ENCODE data around the gene MMEL1. TPM values are rescaled to one million over a fixed set of nuclear protein-coding genes. Genes with fewer than 3 reads are reported as not detected.

The MMEL1 gene
- total and polyA plus RNA-seq, 2 of the 13 experiments (the other 11 are each of a cell fraction or from before 2014, with no cell fraction given), result 0.48 TPM; not detected in 1

DNA sequence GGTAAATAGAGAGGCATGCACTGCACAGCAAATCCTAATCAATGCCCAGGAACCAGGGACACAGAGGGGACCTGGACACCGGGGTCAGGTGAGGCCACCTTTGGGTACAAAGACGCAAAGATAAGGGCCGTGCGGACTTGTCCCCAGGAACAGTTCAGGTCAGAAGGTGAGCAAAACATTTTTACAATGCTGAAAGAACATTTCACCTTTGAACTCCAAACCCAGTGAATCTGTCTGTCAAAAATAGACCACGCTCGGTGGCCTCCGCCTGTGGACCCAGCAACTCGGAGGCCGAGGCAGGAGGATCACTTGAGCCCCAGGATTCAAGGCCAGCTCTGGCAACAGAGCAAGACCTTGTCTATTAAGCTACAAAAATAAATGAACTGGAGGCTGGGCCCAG lies 61.5 kb downstream of the MMEL1 start:
- DNase-seq (ENCODE audit: low spot score) (no peak), FAIRE-seq (no peak), ATAC-seq (no peak)
- no TSS peak for BruUV-seq (replicated peaks)
- ChIA-PET POLR2A (interaction anchor here (1.0 to 1.4 kb wide), 2 partner anchors 10 to 15 kb away, joined by 4 read pairs; partner anchors contain the start of gene PRXL2B), CTCF (ENCODE audit: low intra/inter-chr PET ratio, low total read pairs) (no interaction called here)
- no peaks in the 10 kb centered on the region for H3K79me2 ChIP-seq (ENCODE audit: insufficient read depth, low read length)
- no peak overlapping the region for H2AFZ ChIP-seq (ENCODE audit: low read length)
- no peak overlapping the region for H3K9ac ChIP-seq (ENCODE audit: insufficient read depth, low read depth, low read length)
- H3K4me3 ChIP-seq (replicated peaks in 1 of 3; ENCODE audit: insufficient read depth in 1 of 3, low read depth in 2 of 3, low read length in 3 of 3), result no peak overlapping the region
- peak overlapping the region; percentile 36; the same call in 1 of the 2 replicates for H3K4me2 ChIP-seq (ENCODE audit: low read depth, low read length)
- intact Hi-C loops (cut with micrococcal nuclease; ENCODE audit: unreplicated experiment) (no loop called here), in situ Hi-C loops (cut with HindIII; ENCODE audit: extremely low pct_ligation_motif_present, low pct_unique_long_range_greater_than_20kb) (no loop called here)
- H3K4me1 ChIP-seq (ENCODE audit: insufficient read depth, low read length), result peaks cover 59% of the 10 kb centered on the region
- no peaks in the 10 kb centered on the region for H4K20me1 ChIP-seq (ENCODE audit: insufficient read depth, low read length)
- peaks cover 4 to 35% of the 10 kb centered on the region in 2 experiments; a peak in 4 of 5 replicates for H3K27me3 ChIP-seq (ENCODE audit: control insufficient read depth in 1 of 2, insufficient read depth in 2 of 2, low read length in 2 of 2)
- H3K27ac ChIP-seq (ENCODE audit: extremely low read length, insufficient read depth, low read length), result no peak overlapping the region
- 0% methylated on average over 5 of the region's 9 CpGs for WGBS (ENCODE audit: low lambda C conversion rate)
- H3K9me3 ChIP-seq (ENCODE audit: low read length), result peaks cover 11% of the 10 kb centered on the region
- H3K36me3 ChIP-seq (replicated peaks in 1 of 2; ENCODE audit: control insufficient read depth in 1 of 2, insufficient read depth in 2 of 2, low read length in 2 of 2), result no peaks in the 10 kb centered on the region
- 0 out of 2 replicates have a peak, but pooled peaks have one; percentile 32 for TF ChIP-seq ZNF772 (CRISPR knock-in tag; IDR thresholded peaks at IDR 0.05)
- peak; percentile 89 for TF ChIP-seq SALL1 (CRISPR knock-in tag; IDR thresholded peaks at IDR 0.05)
- peak; percentile 69 for TF ChIP-seq SOX5 (CRISPR knock-in tag; IDR thresholded peaks at IDR 0.05; ENCODE audit: borderline replicate concordance)
- no peak for TF ChIP-seq ZFP41 (CRISPR knock-in tag; IDR thresholded peaks at IDR 0.05; ENCODE audit: borderline replicate concordance)
- TF ChIP-seq, protein P1, sequence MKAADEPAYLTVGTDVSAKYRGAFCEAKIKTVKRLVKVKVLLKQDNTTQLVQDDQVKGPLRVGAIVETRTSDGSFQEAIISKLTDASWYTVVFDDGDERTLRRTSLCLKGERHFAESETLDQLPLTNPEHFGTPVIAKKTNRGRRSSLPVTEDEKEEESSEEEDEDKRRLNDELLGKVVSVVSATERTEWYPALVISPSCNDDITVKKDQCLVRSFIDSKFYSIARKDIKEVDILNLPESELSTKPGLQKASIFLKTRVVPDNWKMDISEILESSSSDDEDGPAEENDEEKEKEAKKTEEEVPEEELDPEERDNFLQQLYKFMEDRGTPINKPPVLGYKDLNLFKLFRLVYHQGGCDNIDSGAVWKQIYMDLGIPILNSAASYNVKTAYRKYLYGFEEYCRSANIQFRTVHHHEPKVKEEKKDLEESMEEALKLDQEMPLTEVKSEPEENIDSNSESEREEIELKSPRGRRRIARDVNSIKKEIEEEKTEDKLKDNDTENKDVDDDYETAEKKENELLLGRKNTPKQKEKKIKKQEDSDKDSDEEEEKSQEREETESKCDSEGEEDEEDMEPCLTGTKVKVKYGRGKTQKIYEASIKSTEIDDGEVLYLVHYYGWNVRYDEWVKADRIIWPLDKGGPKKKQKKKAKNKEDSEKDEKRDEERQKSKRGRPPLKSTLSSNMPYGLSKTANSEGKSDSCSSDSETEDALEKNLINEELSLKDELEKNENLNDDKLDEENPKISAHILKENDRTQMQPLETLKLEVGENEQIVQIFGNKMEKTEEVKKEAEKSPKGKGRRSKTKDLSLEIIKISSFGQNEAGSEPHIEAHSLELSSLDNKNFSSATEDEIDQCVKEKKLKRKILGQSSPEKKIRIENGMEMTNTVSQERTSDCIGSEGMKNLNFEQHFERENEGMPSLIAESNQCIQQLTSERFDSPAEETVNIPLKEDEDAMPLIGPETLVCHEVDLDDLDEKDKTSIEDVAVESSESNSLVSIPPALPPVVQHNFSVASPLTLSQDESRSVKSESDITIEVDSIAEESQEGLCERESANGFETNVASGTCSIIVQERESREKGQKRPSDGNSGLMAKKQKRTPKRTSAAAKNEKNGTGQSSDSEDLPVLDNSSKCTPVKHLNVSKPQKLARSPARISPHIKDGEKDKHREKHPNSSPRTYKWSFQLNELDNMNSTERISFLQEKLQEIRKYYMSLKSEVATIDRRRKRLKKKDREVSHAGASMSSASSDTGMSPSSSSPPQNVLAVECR (CRISPR knock-in tag; IDR thresholded peaks at IDR 0.05; ENCODE audit: borderline replicate concordance), result peak; percentile 43; the same call in 1 of the 2 replicates
- 0 out of 2 replicates have a peak, but pooled peaks have one; percentile 66 for TF ChIP-seq MTA1 (CRISPR knock-in tag; IDR thresholded peaks at IDR 0.05; ENCODE audit: borderline replicate concordance)
- TF ChIP-seq, protein P2, sequence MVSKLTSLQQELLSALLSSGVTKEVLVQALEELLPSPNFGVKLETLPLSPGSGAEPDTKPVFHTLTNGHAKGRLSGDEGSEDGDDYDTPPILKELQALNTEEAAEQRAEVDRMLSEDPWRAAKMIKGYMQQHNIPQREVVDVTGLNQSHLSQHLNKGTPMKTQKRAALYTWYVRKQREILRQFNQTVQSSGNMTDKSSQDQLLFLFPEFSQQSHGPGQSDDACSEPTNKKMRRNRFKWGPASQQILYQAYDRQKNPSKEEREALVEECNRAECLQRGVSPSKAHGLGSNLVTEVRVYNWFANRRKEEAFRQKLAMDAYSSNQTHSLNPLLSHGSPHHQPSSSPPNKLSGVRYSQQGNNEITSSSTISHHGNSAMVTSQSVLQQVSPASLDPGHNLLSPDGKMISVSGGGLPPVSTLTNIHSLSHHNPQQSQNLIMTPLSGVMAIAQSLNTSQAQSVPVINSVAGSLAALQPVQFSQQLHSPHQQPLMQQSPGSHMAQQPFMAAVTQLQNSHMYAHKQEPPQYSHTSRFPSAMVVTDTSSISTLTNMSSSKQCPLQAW (CRISPR knock-in tag; IDR thresholded peaks at IDR 0.05), result 0 out of 2 replicates have a peak, but pooled peaks have one; percentile 21
- 0 out of 2 replicates have a peak, but pooled peaks have one; percentile 27 for TF ChIP-seq ZMYM4 (CRISPR knock-in tag; IDR thresholded peaks at IDR 0.05)
- TF ChIP-seq ESRRA (CRISPR knock-in tag; IDR thresholded peaks at IDR 0.05; ENCODE audit: low read depth), result peak; percentile 93
- peak; percentile 15; the same call in 1 of the 2 replicates for TF ChIP-seq MIXL1 (CRISPR knock-in tag; IDR thresholded peaks at IDR 0.05)
- 0 out of 2 replicates have a peak, but pooled peaks have one; percentile 25 for TF ChIP-seq ZBTB7B (CRISPR knock-in tag; IDR thresholded peaks at IDR 0.05)
- TF ChIP-seq U2AF1 (optimal IDR thresholded peaks at IDR 0.05; ENCODE audit: low read depth, low read length), result no peak
- TF ChIP-seq FOXO1 (CRISPR knock-in tag; IDR thresholded peaks at IDR 0.05), result peak; percentile 76
- TF ChIP-seq ZSCAN20 (CRISPR knock-in tag; IDR thresholded peaks at IDR 0.05; ENCODE audit: borderline replicate concordance), result 0 out of 2 replicates have a peak, but pooled peaks have one; percentile 21
- peak; percentile 47; the same call in 1 of the 2 replicates for TF ChIP-seq HNF4G (IDR thresholded peaks at IDR 0.05; ENCODE audit: borderline replicate concordance, low read depth, low read length)
- peak; percentile 70; the same call in 1 of the 2 replicates for TF ChIP-seq HNF4G (CRISPR knock-in tag; IDR thresholded peaks at IDR 0.05; ENCODE audit: borderline replicate concordance, low read depth)
- TF ChIP-seq ZSCAN25 (CRISPR knock-in tag; IDR thresholded peaks at IDR 0.05), result 0 out of 2 replicates have a peak, but pooled peaks have one; percentile 36
- TF ChIP-seq ZNF337 (CRISPR knock-in tag; IDR thresholded peaks at IDR 0.05; ENCODE audit: borderline replicate concordance, low read depth), result 0 out of 2 replicates have a peak, but pooled peaks have one; percentile 26
- TF ChIP-seq BCL6 (CRISPR knock-in tag; IDR thresholded peaks at IDR 0.05), result peak; percentile 84
- no peak for TF ChIP-seq ZNF670 (CRISPR knock-in tag; IDR thresholded peaks at IDR 0.05; ENCODE audit: borderline replicate concordance)
- TF ChIP-seq HCFC1 (IDR thresholded peaks at IDR 0.05; ENCODE audit: low read depth, low read length), result no peak

All from HepG2 (cell line).